Measurements from ENCODE around the gene PHF13.

DNA sequence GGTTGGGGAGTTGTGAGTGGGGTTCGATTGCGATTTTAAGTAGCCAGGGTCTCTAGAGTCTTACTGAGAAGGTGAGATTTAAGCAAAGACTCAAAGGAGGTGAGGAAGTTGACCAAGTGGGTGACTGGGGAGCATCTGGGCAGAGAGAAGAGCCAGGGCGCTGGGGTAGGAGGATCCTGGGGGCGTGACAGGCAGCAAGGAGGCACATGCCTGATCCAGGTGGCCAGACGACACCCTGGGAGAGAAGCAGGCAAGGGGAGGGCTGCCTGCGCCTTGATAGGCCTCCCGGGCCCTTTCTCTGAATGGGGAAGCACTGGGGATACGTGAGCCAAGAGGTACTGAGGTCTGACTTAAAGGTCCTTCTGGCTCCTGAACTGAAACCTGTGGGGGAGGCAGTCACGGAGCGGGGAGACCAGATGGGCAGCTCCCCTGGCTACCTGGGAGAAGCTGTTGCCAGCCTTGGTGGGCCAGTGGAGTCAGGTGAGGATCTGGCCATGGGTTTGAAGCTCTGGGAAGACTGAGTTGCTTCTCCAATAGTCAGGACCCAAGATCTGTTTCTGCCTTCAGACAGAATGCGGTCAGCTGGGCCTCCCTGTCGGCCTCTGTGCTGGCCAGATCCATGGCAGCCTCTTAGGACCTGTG lies 28.3 kb upstream of the PHF13 start:
- TF ChIP-seq, protein P1, sequence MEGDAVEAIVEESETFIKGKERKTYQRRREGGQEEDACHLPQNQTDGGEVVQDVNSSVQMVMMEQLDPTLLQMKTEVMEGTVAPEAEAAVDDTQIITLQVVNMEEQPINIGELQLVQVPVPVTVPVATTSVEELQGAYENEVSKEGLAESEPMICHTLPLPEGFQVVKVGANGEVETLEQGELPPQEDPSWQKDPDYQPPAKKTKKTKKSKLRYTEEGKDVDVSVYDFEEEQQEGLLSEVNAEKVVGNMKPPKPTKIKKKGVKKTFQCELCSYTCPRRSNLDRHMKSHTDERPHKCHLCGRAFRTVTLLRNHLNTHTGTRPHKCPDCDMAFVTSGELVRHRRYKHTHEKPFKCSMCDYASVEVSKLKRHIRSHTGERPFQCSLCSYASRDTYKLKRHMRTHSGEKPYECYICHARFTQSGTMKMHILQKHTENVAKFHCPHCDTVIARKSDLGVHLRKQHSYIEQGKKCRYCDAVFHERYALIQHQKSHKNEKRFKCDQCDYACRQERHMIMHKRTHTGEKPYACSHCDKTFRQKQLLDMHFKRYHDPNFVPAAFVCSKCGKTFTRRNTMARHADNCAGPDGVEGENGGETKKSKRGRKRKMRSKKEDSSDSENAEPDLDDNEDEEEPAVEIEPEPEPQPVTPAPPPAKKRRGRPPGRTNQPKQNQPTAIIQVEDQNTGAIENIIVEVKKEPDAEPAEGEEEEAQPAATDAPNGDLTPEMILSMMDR (IDR thresholded peaks at IDR 0.05; ENCODE audit: poor library complexity) = no peak
- TF ChIP-seq EZH2 (IDR thresholded peaks at IDR 0.05; ENCODE audit: borderline replicate concordance) = no peak
- no peak for TF ChIP-seq EZH2phosphoT487 (IDR thresholded peaks at IDR 0.05; ENCODE audit: low read depth, severe bottlenecking, unreplicated experiment)
